HTERT RPE-1 (cell line): Measurements from ENCODE around the gene KRTAP3-1.
"Not testable (repeated sequence)": the region's sequence is repeated elsewhere in the genome, so short reads cannot be mapped to it uniquely, and the experiment has no call there.

Experiments
- in situ Hi-C: fragments of 300-500 bp; cut with MboI; formaldehyde crosslinking; loops from 4 replicates; pipeline ENCODE4 v1.14.3; 2020; ENCODE audit warnings: low sequenced_read_pairs

Gene KRTAP3-1

DNA sequence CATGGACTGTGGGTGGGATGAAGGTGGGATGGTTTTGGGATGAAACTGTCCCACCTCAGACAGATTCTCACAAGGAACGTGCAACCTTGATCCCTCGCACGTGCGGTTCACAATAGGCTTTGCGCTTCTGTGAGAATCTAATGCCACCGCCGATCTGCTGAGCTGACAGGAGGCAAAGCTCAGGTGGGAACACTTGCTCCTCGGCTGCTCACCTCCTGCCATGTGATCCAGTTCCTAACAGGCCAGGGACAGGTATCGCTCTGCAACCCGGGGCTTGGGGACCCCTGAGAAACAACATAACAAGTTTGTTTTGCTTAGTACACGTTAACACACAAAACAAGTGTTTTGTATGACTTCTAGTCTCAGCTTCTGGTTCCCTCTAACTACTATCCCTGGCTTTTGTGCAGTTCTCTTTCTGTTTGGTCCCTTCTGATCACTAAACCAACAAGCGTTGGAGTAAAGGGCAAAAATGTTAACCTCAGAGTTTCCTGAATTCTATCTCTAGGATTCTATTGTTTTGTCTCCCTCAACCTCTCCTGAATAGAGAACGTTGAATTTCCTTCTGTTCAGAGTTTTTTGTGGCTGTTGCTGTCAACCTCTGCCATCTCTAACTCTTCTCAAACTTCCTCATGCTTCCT is 7.8 kb upstream of the KRTAP3-1 start:
- in situ Hi-C loops = no loop called here

DNA sequence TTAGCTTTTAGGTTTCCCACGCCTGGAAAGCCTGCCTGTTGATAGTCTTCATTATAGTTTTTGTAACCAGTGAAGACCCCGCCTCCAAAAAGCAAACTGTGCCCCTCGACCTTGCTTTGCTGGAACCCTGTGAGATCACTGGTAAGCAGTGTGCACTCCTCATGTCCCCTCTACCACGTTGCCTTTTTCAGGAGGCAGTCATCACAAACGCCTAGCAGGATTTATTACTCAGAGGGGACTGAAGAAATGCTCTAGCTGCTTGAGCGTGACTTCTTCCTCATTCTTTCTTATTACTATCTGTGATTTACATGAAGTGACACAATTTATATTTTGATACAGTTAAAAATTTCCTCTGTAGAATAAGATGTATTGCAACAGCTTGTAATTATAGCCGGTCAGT is 6.5 kb upstream of the KRTAP3-1 start:
- in situ Hi-C loops = no loop called here

DNA sequence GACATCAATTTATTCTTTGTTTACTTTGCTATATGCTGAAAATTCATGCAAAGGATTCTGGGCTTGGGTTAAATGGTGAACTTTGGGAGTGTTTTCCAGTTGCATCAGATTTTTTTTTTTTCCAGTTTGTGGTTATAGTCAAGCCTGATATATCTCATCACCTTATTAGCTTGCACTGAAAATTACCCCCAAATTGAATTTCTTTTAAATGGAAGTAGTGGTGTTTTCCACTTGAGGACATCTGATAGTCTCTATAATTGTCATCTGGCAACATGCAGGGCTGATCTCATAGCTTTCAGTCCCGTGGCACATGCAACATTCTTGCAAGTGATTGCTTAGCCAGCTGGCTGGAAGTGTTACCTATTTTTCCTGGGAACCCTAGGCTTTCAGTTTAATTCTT is 4.7 kb upstream of the KRTAP3-1 start:
- in situ Hi-C loops = no loop called here

DNA sequence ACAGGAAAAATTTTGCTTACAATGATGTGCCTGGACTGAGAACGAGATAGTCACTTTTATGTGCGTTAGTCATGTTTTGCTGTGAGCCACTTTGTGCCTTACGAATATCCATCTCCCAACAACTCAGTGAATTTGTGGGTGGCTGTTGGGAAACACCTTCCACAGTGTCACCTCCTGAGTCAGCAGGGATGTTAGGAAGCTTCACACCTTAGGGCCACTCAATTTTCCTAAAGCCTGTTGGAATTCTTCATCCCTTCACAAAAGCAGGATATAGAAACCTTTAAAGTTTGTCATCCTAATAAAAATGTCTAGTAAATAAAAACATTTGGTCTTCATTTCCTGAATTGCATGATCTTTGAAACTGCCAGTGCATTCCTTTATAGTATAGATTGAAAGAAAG is 4.3 kb upstream of the KRTAP3-1 start:
- in situ Hi-C loops = no loop called here

DNA sequence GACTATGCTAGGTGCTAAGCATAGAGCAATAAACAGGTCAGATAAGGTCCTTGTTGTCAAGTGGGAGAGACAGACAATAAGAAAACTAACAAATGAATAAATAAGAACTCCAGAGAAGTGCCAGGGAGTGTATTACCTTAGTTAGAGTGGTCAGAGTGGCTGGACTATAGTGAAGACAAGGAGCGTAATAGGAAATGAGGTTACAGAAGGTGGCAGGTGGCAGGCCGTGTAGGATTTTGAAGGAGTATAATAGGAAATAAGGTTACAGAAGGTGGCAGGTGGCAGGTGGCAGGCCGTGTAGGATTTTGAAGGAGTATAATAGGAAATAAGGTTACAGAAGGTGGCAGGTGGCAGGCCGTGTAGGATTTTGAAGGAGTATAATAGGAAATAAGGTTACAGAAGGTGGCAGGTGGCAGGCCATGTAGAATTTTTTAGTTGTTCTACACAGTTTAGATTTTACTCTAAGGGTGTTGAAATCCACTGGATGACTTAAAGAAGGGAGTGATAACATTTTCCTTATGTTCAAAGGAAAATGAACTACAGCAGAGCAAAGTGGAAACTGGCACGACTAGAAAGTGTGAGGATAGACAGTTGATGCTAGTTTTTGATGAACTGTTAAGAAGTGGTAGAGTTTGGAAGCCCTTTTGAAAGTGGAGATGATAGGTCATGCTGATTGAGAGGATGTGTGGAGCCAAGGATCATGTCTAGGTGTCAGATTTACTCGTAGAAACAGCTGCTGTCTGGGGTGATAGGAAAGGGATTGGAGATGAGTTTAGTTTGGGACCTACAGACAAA is 3.6 kb upstream of the KRTAP3-1 start:
- in situ Hi-C loops = no loop called here

DNA sequence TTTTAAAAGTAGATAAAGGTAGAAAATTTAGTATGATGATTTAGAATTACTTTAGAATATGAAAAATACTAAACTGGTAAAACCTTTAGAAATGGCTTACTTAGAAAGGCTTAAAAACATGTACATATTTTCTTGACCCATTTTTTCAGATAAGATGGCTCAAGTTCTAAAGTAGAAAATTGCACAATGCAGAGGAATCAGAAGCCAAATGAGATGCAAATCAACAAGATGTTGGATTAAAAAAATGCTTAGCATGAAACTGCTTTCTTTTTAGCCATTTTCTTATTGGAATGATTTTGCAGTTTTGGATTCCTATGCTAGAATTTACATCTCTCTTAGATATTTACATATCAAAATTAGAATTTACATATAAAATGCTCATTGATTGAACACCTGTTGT is 1.5 kb upstream of the KRTAP3-1 start:
- in situ Hi-C loops = no loop called here

DNA sequence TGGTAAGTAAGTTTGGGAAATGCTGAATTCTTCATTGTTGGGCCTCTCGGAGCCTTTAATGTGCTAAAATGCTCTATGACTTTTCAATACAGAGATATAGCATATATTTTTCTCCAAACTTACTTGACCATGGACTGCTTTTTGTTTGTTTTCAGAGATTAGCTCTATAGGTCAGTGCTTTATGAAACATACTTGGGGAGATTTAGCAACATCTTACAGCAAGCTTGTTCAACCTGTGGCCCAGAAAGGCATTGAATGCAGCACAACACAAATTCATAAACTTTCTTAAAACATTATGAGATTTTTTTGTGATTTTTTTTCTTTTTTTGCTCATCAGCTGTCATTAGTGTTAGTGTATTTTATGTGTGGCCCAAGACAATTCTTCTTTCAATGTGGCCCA is 1.0 kb upstream of the KRTAP3-1 start:
- in situ Hi-C loops = no loop called here

DNA sequence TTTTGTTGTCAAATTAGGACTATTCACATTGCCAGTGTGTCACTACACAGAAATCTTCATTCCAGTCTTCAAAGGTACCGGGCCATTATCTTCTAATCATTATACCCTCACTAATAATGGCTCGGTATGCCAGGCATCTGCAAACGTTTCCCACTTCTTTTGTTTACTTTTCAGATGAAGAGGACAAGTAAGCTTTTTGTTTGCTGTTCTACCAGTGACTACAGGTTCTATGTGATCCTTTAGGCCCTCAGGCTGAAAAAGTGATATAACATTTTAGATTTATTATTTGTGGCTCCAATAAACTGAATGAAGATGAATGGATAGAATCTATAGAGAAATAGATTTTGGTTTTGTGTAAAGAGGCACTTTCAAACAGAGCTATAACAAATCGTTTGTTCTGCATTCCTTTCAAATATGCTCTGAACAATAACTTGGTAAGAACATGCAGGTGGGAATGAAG is 403 bp upstream of the KRTAP3-1 start:
- in situ Hi-C loops = no loop called here

DNA sequence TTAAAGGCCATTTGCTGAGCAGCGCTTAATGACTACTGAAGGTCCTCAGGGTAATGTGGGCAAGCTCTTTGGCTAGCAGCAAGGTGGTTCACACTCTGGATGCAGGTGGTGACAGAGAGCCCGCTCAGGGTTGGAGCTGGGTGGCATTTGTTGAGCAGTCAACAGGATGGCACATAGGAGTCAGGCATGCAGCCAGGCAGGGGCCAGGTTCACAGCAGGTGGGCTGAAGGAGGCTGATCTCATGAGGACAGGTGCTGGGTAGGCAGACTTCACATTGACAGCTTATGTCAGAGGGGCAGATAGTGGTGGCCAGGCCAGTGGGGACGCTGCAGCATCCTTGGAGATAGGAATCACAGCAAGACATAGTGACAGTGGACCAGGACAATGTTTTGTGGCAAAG is 4.5 kb downstream of the KRTAP3-1 start:
- in situ Hi-C loops = no loop called here

DNA sequence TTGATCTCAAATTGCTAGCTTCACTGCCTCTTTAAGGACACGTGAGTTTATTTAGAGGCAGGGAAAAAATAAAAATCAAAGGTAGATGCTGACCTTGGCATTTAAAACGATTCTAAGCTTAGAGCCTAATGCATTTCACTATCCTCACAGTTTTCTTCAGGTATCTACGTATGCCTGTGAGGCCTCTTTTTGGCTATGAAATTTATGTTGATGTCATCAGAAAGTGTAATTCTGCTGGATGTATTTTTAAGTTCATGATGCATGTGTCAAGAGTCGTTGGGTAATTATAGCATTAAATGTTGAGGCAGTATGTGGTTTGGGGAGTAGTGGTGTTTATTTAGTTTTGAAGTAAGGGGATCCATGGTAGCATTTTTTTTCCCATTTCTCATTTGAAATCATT is 5.0 kb downstream of the KRTAP3-1 start:
- in situ Hi-C loops = no loop called here

DNA sequence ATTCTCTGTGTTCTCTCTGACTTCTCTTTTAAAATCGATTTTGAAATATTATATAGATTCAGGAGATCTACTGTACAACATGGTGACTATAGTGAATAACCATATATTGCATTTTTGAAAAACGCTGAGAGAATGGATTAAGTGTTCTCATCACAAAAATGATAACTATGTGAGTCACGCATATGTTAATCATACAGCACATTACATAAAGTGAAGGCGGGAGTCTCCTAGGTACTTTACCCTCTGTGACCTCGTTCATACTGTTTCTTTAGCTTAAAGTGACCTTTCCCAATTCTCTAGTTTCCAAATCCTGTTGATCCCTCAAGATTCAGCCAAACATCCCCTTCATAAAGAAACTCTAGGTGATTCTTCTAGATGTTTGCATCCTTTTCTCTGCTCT is 6.1 kb downstream of the KRTAP3-1 start:
- in situ Hi-C loops = no loop called here

DNA sequence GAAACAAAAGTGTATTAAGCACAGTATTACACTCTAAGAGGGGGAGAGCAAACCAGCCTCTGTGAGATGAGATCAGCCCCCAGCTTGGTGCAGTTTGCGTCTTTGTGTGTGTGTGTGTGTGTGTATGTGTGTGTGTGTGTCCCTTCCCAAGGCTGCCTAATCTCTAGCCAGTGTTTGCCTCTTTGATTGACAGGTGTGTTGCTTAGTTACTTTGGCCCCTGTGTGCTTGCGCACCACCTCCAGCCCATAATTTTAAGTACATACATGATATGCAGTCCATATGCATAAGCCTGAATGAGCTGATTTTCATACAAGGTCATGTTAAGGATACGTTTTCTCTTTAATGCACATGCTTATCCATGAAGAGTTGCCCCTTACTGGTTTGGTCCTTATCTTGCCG is 7.1 kb downstream of the KRTAP3-1 start:
- in situ Hi-C loops = no loop called here

DNA sequence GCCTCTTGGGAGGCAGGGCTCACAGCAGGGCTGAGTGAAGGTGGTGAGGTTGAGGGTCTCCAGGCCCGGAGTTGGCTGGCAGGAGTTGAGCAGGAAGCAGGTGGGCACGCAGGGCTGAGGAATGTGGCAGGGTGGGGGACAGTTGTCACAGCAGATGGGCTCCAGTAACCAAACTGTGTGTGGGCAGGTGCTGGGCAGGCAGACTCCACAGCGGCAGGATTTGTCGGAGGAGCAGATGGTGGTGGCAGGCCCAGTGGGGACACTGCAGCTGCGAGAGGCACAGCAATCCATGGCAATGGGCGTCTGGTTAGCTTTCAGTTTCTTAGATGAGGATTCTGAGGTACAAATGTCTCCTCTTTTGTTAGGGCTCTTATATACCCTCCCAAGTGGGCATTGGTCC is 9.4 kb downstream of the KRTAP3-1 start, which contains the start of gene KRTAP3-2:
Gene KRTAP3-2, minus strand, starts transcription at position 344 of the 400 bp plus-strand sequence. Its CDS starts 53 bp downstream, at position 291.
- in situ Hi-C loops = not testable (repeated sequence)

DNA sequence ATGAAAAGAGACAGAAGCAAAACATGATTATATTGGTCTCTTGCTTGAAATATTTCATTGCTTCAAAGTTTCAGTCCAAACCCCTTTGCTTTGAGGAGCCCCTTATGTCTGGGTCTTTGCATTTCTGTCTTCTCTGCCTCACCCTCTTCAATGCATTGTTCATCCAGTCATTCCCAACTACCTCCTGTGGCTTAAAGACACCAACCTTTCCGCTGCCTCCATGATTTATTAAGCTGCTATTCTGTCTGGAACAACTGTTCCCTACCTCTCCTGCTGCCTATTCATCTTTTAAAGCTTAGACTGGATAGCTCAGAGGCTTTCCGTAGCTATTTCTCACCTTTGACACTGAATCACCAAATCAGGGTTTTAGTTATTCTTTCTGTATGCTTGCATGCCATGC is 11.6 kb downstream of the KRTAP3-1 start:
- in situ Hi-C loops = no loop called here

DNA sequence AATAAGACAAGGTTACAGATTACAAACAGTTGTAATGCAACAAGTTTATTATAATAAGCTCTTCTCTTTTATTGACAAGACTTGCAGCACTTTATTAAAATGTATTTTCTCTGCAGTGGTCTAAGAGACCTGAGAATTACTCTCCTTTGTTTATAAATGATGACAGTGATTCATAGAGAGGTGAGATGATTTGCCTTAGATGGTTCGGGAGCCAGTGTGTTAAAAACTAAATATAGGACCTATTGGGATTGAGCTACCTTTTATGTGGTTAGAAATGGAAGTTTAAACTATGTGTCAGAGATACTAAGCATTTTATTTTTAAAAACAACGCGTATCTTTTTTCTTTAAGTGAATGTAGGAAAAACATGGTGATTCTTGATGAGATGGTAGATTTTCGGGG is 12.1 kb downstream of the KRTAP3-1 start:
- in situ Hi-C loops = no loop called here

DNA sequence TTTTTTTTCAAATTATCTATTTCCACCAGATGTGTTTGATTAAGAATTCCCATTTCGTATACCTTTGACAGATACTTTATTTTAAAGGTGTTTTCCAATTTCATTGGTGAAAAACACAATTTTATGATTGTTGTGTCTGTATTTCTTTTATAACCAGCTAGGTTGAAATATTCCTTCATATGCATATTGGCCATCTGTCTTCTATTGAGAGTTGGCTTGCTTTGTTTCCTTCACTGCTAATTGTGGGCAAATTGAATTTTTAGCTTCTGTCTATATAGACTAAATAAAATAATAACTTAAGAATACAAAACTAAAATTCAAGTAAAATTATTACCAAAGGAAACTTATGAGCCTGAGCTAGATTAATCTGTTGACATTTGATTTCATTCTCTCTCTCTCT is 13.8 kb downstream of the KRTAP3-1 start:
- in situ Hi-C loops = no loop called here

DNA sequence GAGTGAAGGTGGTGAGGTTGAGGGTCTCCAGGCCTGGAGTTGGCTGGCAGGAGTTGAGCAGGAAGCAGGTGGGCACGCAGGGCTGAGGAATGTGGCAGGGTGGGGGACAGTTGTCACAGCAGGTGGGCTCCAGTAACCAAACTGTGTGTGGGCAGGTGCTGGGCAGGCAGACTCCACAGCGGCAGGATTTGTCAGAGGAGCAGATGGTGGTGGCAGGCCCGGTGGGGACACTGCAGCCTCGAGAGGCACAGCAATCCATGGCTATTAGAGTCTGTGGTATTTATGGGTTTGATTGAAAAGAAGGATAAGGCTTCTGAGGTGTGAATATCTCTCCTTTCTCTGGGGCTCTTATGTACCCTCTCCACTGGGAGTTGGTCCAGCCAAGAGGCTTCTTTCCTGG is 15.1 kb downstream of the KRTAP3-1 start, which contains the start of gene KRTAP3-3:
Gene KRTAP3-3, minus strand, starts transcription at position 326 of the 400 bp plus-strand sequence. Its CDS starts 67 bp downstream, at position 259.
- in situ Hi-C loops = no loop called here

DNA sequence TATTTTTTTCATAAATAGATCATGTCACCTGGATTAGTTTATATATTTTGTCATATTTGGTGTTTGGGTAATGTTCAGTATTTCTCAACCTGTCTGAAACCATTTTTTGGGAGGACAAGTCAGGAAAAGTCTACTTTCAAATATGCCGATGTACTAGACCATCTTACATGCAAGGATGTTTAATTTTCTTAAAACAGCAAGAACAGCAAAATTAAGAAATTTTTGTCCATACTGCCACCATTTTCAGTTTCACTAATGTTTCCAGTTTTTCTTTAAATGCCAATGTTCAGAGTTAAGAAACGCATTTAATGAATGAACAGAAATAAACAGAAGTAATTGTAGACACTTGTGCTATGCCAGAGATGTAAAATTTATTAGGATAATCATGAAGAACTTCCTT is 15.8 kb downstream of the KRTAP3-1 start:
- in situ Hi-C loops = no loop called here

DNA sequence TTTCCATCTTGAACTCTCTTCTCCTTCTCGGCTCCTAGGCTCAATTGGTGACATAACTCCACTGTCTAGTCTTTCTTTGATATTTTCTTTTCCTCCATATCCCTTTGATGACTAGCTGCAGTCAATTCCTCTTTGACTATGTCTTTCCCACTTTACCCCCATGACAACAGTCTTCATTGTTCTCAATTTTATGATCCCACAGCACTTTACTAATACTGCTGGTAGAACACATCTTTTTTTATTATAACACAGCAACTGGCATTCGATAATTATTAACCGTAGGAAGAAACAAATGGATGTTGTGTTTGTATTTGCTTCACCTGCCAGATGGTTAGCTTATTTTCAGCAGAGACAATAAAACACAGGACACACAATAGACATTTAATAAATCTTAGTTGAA is 16.3 kb downstream of the KRTAP3-1 start:
- in situ Hi-C loops = no loop called here

DNA sequence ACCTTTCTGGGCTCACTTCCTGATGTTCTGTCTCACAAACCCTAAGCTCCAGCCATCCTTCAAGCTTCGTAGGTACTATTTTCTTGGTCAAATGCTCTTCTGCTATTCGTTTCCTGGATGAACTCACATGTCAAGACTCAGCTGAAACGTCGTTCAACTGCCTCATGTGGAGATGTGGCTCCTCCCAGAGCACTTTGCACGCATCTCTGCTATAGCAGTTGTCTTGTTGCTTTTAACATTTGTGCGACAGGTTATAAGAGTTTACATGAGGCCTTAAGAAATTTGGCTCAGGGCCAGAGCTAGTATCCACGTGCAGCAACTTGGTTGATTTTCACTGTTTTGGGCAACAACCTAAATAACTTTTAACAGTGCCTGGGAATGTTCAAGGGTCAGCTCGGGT is 22.0 kb downstream of the KRTAP3-1 start:
- in situ Hi-C loops = no loop called here

DNA sequence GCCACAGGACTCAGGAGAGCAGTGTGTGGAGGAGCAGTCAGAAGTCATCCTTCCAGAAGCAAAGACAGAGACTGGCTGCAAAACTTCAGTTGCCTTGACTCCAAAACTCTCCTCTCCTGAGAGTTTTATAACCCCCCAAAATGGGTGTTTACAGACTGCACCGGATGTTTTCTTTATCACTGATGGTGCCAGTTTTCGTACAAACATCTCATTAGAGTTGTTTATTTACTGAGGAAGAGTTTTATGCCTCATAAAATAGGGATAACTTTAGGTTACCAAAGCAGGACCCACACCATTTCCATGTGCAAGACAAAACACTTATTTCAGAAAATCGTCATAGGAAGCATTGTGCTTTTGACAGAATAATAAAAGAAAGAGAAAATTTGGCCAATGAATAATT is 24.7 kb downstream of the KRTAP3-1 start, which contains the start of gene KRT40:
Gene KRT40, minus strand, starts transcription at position 101 of the 400 bp plus-strand sequence. Its CDS starts 53 bp downstream, at position 48.
- in situ Hi-C loops = no loop called here

DNA sequence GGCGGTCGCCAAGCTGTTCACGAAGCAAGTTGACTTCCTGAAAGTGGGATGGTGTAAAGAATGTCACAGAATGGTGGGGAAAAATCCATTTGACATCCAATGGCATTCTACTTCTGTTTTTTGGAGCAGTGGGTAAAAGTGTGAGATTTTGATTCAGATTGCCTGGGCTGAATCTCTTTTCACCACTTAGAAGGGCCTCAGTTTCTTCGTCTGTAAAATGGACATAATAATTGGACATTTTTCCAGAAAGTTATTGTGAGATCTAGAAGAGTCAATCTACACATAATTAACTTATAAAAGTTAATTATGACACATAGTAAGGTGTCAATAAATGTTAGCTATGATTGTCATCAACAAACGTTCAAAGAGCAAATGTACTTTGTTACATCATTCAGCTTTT is 27.8 kb downstream of the KRTAP3-1 start:
- in situ Hi-C loops = no loop called here
